Measurements from ENCODE around the gene VAT1.

VAT1 gene

DNA sequence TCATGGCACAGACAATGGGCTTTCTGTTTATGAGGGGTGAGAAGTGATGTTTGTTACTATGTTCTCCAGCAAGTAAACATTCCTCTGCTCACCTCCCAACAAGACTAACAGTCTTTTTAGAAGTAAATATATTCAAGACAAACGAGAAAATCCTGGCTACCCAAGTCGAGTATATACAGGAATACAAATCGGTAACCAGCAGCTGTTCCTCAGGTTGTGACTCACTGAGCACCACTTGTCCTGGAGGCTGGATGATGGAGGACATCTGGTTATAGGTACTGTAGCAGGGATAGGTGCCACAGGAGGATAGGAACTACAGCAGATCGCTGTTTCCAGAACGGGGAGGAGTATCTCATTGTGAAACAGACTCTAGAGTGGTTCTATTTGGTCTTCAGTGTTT, 29.3 kb downstream of the VAT1 start:
- TF ChIP-seq, protein P1, sequence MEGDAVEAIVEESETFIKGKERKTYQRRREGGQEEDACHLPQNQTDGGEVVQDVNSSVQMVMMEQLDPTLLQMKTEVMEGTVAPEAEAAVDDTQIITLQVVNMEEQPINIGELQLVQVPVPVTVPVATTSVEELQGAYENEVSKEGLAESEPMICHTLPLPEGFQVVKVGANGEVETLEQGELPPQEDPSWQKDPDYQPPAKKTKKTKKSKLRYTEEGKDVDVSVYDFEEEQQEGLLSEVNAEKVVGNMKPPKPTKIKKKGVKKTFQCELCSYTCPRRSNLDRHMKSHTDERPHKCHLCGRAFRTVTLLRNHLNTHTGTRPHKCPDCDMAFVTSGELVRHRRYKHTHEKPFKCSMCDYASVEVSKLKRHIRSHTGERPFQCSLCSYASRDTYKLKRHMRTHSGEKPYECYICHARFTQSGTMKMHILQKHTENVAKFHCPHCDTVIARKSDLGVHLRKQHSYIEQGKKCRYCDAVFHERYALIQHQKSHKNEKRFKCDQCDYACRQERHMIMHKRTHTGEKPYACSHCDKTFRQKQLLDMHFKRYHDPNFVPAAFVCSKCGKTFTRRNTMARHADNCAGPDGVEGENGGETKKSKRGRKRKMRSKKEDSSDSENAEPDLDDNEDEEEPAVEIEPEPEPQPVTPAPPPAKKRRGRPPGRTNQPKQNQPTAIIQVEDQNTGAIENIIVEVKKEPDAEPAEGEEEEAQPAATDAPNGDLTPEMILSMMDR (conservative IDR thresholded peaks at IDR 0.05; ENCODE audit: control insufficient read depth, insufficient read depth, low read depth, low read length): no peak
- no peak for DNase-seq (ENCODE audit: low read depth)
- H3K4me3 ChIP-seq (ENCODE audit: control insufficient read depth, low read depth, low read length): no peak overlapping the region

DNA sequence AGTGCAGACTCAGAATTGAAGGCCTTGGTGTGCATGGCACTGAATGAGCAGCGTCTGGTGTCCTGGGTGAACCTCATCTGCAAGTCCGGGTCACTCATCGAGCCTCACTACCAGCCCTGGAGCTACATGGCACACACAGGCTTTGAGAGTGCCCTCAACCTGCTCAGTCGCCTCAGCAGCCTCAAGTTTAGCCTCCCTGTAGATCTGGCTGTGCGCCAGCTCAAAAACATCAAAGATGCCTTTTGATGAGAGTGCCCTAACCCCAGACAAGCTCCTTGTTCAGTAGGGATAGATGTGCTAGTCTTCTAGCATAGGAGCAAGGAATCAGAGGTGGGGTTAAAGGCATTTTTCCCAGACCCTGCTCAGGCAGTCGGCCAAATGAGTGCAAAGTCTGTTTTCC, 30.7 kb downstream of the VAT1 start:
- DNase-seq (ENCODE audit: low read depth): no peak
- TF ChIP-seq, protein P1 (conservative IDR thresholded peaks at IDR 0.05; ENCODE audit: control insufficient read depth, insufficient read depth, low read depth, low read length): no peak
- no peak overlapping the region for H3K4me3 ChIP-seq (ENCODE audit: control insufficient read depth, low read depth, low read length)

DNA sequence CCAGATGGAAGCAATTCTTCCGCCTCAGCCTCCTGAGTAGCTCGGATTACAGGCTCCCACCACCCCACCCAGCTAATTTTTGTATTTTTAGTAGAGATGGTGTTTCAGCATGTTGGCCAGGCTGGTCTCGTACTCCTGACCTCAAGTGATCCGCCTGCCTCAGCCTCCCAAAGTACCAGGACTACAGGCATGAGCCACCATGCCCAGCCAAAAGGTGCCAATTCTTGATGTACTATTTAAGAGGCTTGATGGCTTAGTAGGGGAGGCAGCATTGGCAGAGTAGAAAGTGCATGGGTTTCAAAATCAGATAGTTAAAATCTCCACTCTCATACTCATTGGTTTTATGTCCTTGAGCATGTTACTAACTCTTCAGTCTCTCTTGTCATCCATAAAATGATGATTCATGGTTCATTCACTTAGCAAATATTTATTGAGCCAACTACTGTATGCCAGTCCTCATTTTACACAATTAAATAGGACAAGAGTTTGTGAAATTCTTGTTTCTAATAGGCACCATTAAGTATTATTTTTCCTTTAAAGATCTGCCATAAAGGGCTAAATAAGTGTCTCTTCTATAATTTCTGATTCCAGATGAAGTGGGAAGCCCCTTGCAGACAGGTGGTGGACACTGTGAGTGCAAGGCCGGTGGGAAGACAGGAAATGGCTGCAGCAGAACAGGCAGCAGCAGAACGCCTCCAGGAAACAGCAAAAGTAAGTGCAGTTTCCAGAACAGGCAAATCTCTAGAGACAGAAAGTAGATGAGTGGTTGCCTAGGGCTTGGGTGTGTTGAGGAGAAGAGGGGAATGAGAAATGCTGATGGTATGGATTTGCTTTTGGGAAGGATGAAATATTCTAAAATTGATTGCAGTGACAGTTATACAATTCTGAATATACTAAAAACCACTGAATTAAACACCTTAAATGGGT, 32.2 kb downstream of the VAT1 start:
- peak; percentile 67 for DNase-seq (ENCODE audit: low read depth)
- no peak overlapping the region for H3K4me3 ChIP-seq (ENCODE audit: control insufficient read depth, low read depth, low read length)
- TF ChIP-seq, protein P1 (conservative IDR thresholded peaks at IDR 0.05; ENCODE audit: control insufficient read depth, insufficient read depth, low read depth, low read length): no peak

DNA sequence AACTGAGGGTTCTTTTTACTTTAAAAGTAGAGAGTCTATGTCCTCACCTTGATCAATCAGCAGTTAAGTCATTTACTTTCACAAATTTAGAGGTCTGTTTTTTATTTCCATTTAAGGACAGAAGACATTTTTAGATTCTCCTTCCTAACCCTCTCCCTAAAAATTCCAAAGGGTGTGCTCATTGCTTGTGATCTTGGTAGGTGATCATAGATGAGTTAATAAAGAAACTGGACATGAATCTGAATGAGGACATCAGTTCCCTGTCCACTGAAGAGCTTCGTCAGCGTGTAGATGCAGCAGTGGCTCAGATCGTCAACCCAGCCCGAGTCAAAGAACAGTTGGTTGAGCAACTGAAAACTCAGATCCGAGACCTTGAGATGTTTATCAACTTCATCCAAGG, 33.0 kb downstream of the VAT1 start:
- TF ChIP-seq, protein P1 (conservative IDR thresholded peaks at IDR 0.05; ENCODE audit: control insufficient read depth, insufficient read depth, low read depth, low read length): no peak
- no peak overlapping the region for H3K4me3 ChIP-seq (ENCODE audit: control insufficient read depth, low read depth, low read length)
- no peak for DNase-seq (ENCODE audit: low read depth)

DNA sequence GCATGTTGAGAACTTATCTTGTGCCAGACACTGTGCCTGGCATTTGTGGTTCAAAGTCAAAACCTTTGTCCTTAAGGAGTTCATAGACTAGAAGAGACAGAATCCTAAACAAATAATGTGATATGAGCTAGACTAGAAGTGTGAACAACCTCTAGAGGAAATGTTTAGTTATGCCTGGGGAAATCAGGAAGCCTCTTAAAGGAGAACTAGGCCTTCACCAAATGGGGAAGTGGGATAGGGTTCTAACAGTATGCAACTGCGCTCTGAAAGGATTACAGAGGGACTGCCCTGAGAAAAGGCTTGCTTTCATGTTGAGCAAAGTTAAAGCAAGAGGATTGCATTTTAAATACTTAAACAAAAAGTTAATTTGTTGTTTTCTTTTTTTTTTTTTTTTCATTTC, 37.0 kb downstream of the VAT1 start:
- no peak overlapping the region for H3K4me3 ChIP-seq (ENCODE audit: control insufficient read depth, low read depth, low read length)
- TF ChIP-seq, protein P1 (conservative IDR thresholded peaks at IDR 0.05; ENCODE audit: control insufficient read depth, insufficient read depth, low read depth, low read length): no peak

DNA sequence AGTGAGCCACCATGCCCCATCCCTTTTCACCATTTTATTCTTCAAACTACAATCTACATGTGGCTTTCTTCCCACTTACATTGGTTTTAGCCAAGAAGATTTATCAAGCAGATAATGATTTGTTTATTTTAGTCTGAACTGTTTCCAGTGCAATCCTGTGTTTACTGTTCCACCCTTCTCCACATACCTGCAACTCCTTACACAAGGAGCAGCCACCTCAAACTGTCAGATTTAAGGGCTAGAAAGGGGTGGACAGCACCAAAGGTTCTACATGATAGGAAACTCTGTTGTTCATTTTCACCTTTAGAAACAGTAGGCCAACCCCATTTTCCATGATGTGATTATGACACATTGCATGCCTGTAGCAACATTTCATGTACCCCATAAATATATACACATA, 39.9 kb downstream of the VAT1 start:
- no peak overlapping the region for H3K4me3 ChIP-seq (ENCODE audit: control insufficient read depth, low read depth, low read length)
- TF ChIP-seq, protein P1 (conservative IDR thresholded peaks at IDR 0.05; ENCODE audit: control insufficient read depth, insufficient read depth, low read depth, low read length): no peak
- no peak for DNase-seq (ENCODE audit: low read depth)

More for the DNA sequence above, 37.0 kb downstream of the VAT1 start:
- no peak for DNase-seq (ENCODE audit: low read depth)
